Measurements from ENCODE around the gene AAGAB.

DNA sequence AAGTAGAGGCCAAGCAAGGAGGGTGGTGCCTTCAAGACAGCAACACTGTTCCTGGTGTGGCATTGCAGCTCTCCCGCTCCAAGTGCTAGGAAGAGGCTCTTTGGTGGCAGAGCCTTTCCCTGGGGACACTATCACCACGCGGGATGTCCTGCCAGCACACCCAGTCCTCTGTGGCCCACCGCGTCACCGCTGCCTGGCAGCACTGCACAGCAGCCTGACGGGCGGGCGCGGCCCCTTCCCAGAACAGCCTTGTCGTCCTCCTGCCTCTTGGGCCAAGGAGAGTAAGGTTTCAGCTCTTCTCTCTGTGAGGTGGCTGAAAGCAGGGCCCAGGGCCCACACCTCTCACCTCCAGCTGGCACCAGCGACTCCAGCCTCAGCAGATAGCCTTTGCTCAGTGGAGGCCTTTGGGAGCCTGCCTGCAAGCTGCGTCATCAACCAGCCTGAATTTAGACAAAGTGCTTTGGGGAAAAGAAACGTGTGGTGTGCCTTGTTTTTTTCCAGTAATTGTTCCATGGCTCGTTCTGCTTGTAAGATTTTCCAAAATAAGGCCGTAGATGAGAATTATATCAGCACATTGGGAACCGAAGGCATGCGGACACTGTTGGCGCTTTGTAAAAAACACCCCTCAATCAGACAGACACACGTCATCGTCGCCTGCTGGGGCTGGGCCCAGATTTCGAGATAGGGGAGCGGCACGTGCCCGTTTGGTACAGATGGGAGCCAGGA is 65.0 kb downstream of the AAGAB start:
- TF ChIP-seq, protein P1, sequence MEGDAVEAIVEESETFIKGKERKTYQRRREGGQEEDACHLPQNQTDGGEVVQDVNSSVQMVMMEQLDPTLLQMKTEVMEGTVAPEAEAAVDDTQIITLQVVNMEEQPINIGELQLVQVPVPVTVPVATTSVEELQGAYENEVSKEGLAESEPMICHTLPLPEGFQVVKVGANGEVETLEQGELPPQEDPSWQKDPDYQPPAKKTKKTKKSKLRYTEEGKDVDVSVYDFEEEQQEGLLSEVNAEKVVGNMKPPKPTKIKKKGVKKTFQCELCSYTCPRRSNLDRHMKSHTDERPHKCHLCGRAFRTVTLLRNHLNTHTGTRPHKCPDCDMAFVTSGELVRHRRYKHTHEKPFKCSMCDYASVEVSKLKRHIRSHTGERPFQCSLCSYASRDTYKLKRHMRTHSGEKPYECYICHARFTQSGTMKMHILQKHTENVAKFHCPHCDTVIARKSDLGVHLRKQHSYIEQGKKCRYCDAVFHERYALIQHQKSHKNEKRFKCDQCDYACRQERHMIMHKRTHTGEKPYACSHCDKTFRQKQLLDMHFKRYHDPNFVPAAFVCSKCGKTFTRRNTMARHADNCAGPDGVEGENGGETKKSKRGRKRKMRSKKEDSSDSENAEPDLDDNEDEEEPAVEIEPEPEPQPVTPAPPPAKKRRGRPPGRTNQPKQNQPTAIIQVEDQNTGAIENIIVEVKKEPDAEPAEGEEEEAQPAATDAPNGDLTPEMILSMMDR (IDR thresholded peaks at IDR 0.05 in 2 of 3, conservative IDR thresholded peaks at IDR 0.05 in 1 of 3; ENCODE audit: borderline replicate concordance in 1 of 3, insufficient read depth in 1 of 3, low read depth in 2 of 3, low read length in 2 of 3), result no peak
- TF ChIP-seq EZH2 (IDR thresholded peaks at IDR 0.05), result no peak
- TF ChIP-seq JUND (IDR thresholded peaks at IDR 0.05), result no peak
- no peak for TF ChIP-seq EGR1 (IDR thresholded peaks at IDR 0.05; ENCODE audit: low read depth)
- no peak for TF ChIP-seq SP1 (IDR thresholded peaks at IDR 0.05; ENCODE audit: low read depth)
- no peak for TF ChIP-seq RAD21 (IDR thresholded peaks at IDR 0.05; ENCODE audit: low read depth)
- TF ChIP-seq POLR2A (IDR thresholded peaks at IDR 0.05; ENCODE audit: borderline replicate concordance, extremely low read depth, insufficient read depth, insufficient read length), result no peak
- no peak for TF ChIP-seq POLR2AphosphoS5 (IDR thresholded peaks at IDR 0.05; ENCODE audit: low read depth, low read length)

All from HCT116 (cell line).